ENCODE data around the gene DENND11.

DNA sequence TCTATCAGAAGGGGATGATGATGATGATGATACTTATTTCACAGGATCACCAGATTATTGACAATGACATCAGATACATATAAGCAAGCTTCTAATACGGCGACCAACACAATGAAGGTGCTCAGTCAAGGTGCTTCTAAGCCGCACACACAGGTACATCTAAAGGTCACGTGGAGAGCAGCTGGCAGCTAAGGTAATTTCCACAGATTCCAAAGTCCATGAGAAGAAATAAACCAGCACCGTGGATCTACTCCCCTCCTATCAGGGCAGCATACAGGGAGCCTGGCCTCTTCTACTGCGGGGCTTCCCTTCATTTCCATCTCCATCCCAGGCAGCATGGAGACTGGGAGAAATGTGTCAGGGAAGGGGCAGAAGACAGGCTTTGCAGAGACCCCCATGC, 37.5 kb downstream of the DENND11 start:
- TF ChIP-seq, protein P1, sequence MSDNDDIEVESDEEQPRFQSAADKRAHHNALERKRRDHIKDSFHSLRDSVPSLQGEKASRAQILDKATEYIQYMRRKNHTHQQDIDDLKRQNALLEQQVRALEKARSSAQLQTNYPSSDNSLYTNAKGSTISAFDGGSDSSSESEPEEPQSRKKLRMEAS (IDR thresholded peaks at IDR 0.05; ENCODE audit: low read depth) = no peak
- TF ChIP-seq, protein P2, sequence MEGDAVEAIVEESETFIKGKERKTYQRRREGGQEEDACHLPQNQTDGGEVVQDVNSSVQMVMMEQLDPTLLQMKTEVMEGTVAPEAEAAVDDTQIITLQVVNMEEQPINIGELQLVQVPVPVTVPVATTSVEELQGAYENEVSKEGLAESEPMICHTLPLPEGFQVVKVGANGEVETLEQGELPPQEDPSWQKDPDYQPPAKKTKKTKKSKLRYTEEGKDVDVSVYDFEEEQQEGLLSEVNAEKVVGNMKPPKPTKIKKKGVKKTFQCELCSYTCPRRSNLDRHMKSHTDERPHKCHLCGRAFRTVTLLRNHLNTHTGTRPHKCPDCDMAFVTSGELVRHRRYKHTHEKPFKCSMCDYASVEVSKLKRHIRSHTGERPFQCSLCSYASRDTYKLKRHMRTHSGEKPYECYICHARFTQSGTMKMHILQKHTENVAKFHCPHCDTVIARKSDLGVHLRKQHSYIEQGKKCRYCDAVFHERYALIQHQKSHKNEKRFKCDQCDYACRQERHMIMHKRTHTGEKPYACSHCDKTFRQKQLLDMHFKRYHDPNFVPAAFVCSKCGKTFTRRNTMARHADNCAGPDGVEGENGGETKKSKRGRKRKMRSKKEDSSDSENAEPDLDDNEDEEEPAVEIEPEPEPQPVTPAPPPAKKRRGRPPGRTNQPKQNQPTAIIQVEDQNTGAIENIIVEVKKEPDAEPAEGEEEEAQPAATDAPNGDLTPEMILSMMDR (IDR thresholded peaks at IDR 0.05) = no peak
- TF ChIP-seq SMC3 (IDR thresholded peaks at IDR 0.05; ENCODE audit: low read depth, low read length) (no peak), CHD2 (IDR thresholded peaks at IDR 0.05; ENCODE audit: low read length, partially characterized antibody) (no peak), TEAD4 (IDR thresholded peaks at IDR 0.05; ENCODE audit: borderline replicate concordance, insufficient read depth) (no peak), EP300 (IDR thresholded peaks at IDR 0.05; ENCODE audit: borderline replicate concordance in 1 of 2, low read depth in 1 of 2, low read length in 1 of 2) (no peak)

All from SK-N-SH (cell line).